GM15510 (cell line): Measurements from ENCODE around the gene INPP4B.

Experiments used
- POLR2A ChIP-seq: IDR thresholded peaks from 3 replicates; pipeline ENCODE4 v1.6.1; 2011; ENCODE audit warnings: borderline replicate concordance; ENCODE audit not compliant: insufficient read length; ENCODE audit errors: extremely low read depth

Gene INPP4B

DNA sequence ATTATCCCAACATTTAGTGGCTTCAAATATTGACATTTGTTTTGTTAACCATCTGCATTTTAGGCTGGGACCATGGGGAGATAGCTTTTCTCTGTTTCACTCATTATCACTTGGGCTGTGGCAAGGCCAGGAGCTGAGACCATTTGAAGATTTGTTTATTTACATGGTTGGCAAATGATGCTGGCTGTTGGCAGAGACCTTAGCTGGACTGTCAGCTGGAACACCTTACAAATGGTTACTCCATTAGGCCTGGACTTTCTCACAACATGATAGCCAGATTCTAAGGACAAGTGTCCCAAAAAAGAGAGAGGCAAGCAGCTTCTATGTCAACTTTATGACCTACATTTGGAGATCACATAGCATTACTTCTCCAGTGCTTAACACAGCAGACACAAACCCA, 130.4 kb downstream of the INPP4B start:
- no peak for TF ChIP-seq POLR2A

GRCh38 chr4:142713282-142714030, 132.6 kb downstream of the INPP4B start:
- no peak for TF ChIP-seq POLR2A

DNA sequence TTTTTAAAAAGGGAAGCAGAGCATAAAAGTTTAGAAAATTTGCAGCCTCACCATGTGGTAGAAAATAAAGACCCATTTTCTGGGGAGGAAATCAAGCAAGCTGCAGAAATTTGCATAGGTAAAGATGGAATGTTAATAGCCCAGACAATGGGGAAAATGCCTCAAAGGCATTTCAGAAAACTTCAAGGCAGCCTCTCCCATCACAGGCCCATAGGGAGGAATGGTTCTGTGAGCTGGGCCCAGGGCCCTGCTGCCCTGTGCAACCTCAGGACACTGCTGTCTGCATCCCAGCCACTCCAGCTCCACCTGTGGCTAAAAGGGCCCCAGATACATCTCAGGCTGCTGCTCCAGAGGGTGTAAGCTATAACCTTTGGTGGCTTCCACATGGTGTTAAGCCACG, 137.9 kb downstream of the INPP4B start:
- no peak for TF ChIP-seq POLR2A

GRCh38 chr4:142707401-142707800, 138.7 kb downstream of the INPP4B start:
- TF ChIP-seq POLR2A: no peak

- no peak for TF ChIP-seq POLR2A
Measured at GRCh38 chr4:142706381-142706780, 139.7 kb downstream of the INPP4B start.

DNA sequence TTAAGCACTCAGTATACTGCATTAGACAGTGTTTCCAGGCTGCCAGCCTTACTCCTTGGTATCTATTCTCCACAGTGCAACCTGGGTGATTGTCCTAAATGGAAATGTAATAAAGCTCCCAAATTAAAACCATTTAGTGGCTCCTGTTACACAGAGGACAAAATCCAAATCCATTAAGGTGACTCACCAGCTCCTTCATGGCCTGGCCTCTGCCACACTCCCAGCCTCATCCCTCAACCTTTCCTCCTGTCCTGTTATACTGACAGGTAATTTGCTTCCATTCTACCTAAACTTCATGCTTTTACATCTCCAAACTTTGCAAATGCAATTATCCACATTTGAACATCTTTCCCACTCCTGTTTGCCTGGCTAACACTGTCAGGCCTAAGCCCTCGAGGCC, 140.3 kb downstream of the INPP4B start:
- TF ChIP-seq POLR2A: no peak

- TF ChIP-seq POLR2A: no peak
Measured at GRCh38 chr4:142703694-142704309, 142.3 kb downstream of the INPP4B start.

GRCh38 chr4:142701017-142701416, 145.1 kb downstream of the INPP4B start:
- TF ChIP-seq POLR2A: no peak

- TF ChIP-seq POLR2A: no peak
Measured at GRCh38 chr4:142700531-142700930, 145.6 kb downstream of the INPP4B start.

DNA sequence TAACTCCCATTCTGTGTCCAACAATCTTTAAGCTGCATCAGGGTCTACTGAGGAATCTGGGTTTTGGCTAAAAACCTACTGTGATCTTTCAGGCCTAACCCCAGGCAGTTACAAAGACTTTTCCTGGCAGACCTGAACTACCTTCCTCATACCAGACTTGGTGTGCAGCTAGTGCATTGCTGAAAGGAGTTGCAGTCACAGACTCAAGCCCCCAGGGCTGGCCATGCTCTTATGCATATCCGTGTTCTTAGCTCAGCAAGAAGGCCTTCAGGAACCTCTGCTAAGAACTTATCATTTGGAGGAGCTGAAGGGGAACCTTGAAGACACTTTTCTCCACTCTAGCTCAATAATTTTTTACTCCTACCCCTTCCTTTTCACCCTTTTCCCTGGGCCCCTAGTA, 147.5 kb downstream of the INPP4B start:
- no peak for TF ChIP-seq POLR2A

DNA sequence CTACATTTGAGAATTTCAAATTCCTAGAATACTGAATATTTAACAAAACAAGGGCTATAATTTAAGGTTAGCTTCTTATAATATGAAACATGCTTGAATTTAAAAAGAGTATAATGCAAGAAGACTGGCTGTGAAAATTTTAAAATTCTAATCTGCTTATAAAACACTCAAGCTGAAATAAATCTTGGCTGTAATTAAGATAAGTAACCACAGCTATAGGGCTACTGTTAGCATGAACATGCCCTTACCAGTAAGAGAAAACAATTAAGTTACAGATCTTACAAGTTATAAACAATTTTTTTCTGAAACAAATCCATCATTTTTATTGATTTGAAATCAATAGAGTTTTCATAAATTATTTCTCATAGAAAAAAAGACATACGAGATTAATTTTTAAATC, 148.2 kb downstream of the INPP4B start:
- TF ChIP-seq POLR2A: no peak

- no peak for TF ChIP-seq POLR2A
Measured at GRCh38 chr4:142697320-142697719, 148.8 kb downstream of the INPP4B start.

- TF ChIP-seq POLR2A: no peak
Measured at GRCh38 chr4:142696334-142697122, 149.6 kb downstream of the INPP4B start.

GRCh38 chr4:142690406-142691163, 155.5 kb downstream of the INPP4B start:
- TF ChIP-seq POLR2A: no peak
